ENCODE measurements around the gene CCDC195.

CCDC195 gene

GRCh38 chr2:224716201-224716600 is at the start of gene CCDC195:
TSS of gene CCDC195 (minus strand) at chr2:224716365. CDS start at chr2:224716365, 0 bp downstream.
- DNase-seq (ENCODE audit: low read depth): no peak

- DNase-seq (ENCODE audit: low read depth): no peak
Observed at GRCh38 chr2:224764565-224765236, 48.5 kb upstream of the CCDC195 start.

- no peak for DNase-seq (ENCODE audit: low read depth)
Observed at GRCh38 chr2:224757934-224758548, 41.9 kb upstream of the CCDC195 start.

- DNase-seq (ENCODE audit: low read depth): no peak
Observed at GRCh38 chr2:224753743-224754540, 37.8 kb upstream of the CCDC195 start.

GRCh38 chr2:224751996-224752698 is 36.0 kb upstream of the CCDC195 start:
- no peak for DNase-seq (ENCODE audit: low read depth)

GRCh38 chr2:224749136-224749535 is 33.0 kb upstream of the CCDC195 start:
- no peak for DNase-seq (ENCODE audit: low read depth)

GRCh38 chr2:224747765-224748164 is 31.6 kb upstream of the CCDC195 start:
- DNase-seq (ENCODE audit: low read depth): no peak

- no peak for DNase-seq (ENCODE audit: low read depth)
Observed at GRCh38 chr2:224736227-224736626, 20.1 kb upstream of the CCDC195 start.

GRCh38 chr2:224734949-224735348 is 18.8 kb upstream of the CCDC195 start:
- DNase-seq (ENCODE audit: low read depth): no peak

- no peak for DNase-seq (ENCODE audit: low read depth)
Observed at GRCh38 chr2:224731665-224732064, 15.5 kb upstream of the CCDC195 start.

GRCh38 chr2:224729435-224729834 is 13.3 kb upstream of the CCDC195 start:
- no peak for DNase-seq (ENCODE audit: low read depth)

- DNase-seq (ENCODE audit: low read depth): no peak
Observed at GRCh38 chr2:224724331-224724730, 8.2 kb upstream of the CCDC195 start.

- no peak for DNase-seq (ENCODE audit: low read depth)
Observed at GRCh38 chr2:224723586-224724217, 7.5 kb upstream of the CCDC195 start.

- DNase-seq (ENCODE audit: low read depth): no peak
Observed at GRCh38 chr2:224722770-224723169, 6.6 kb upstream of the CCDC195 start.

- no peak for DNase-seq (ENCODE audit: low read depth)
Observed at GRCh38 chr2:224722250-224722649, 6.1 kb upstream of the CCDC195 start.

- DNase-seq (ENCODE audit: low read depth): no peak
Observed at GRCh38 chr2:224716921-224717320, 756 bp upstream of the CCDC195 start.

- DNase-seq (ENCODE audit: low read depth): no peak
Observed at GRCh38 chr2:224711859-224712665, 4.1 kb downstream of the CCDC195 start.

- DNase-seq (ENCODE audit: low read depth): no peak
Observed at GRCh38 chr2:224711381-224711780, 4.8 kb downstream of the CCDC195 start.

- DNase-seq (ENCODE audit: low read depth): no peak
Observed at GRCh38 chr2:224709301-224709700, 6.9 kb downstream of the CCDC195 start.

- DNase-seq (ENCODE audit: low read depth): no peak
Observed at GRCh38 chr2:224694502-224694901, 21.7 kb downstream of the CCDC195 start.

- DNase-seq (ENCODE audit: low read depth): no peak
Observed at GRCh38 chr2:224691563-224691962, 24.6 kb downstream of the CCDC195 start.

Measured in activated T-helper 9 cell treated with anti-CD3 and anti-CD28 coated beads, Interleukin-2, amount 50 U/mL, for 16 hours (primary cell).